HepG2 (cell line): ENCODE data around the gene CLEC16A. TPM values are rescaled to one million over a fixed set of nuclear protein-coding genes. Genes with fewer than 3 reads are reported as not detected.

Experiments used
- ATAD3A ChIP-seq: sonication (generic); formaldehyde crosslinking; IDR thresholded peaks from 2 replicates; pipeline ENCODE4 v1.4.0; 2020; ENCODE audit warnings: missing genetic modification reagents
- DDIT3 ChIP-seq: sonication (generic); formaldehyde crosslinking; IDR thresholded peaks from 2 replicates; pipeline ENCODE4 v1.4.0; 2020; ENCODE audit warnings: mild to moderate bottlenecking, missing genetic modification reagents
- ELF3 ChIP-seq: IDR thresholded peaks from 2 replicates; pipeline ENCODE4 v1.6.1; 2016; ENCODE audit warnings: missing genetic modification reagents, missing compliant biosample characterization
- FIP1L1 ChIP-seq: fragments of 200-400 bp; formaldehyde crosslinking; IDR thresholded peaks from 2 replicates; pipeline ENCODE4 v1.6.1; 2018; ENCODE audit warnings: low read depth, mild to moderate bottlenecking, low read length, moderate library complexity, borderline replicate concordance; ENCODE audit not compliant: insufficient read depth
- FOXJ3 ChIP-seq: sonication (generic); formaldehyde crosslinking; IDR thresholded peaks from 2 replicates; pipeline ENCODE4 v1.4.0; 2020; ENCODE audit warnings: missing genetic modification reagents, mild to moderate bottlenecking, borderline replicate concordance
- GATA4 ChIP-seq: sonication (generic); IDR thresholded peaks from 2 replicates; pipeline ENCODE4 v1.6.1; 2016; ENCODE audit warnings: antibody characterized with exemption, low read depth, borderline replicate concordance
- HOXA3 ChIP-seq: sonication (generic); formaldehyde crosslinking; IDR thresholded peaks from 2 replicates; pipeline ENCODE4 v1.5.0; 2020; ENCODE audit warnings: missing genetic modification reagents
- MAFK ChIP-seq, 2 experiments: IDR thresholded peaks in 1 of 2; conservative IDR thresholded peaks in 1 of 2; 2 replicates each; pipeline ENCODE4 v1.6.1; 2011; ENCODE audit warnings: improper control_type of control experiment in 2 of 2, low read length in 2 of 2
- MIER3 ChIP-seq: IDR thresholded peaks from 2 replicates; pipeline ENCODE4 v1.6.1; 2016; ENCODE audit warnings: missing compliant biosample characterization, borderline replicate concordance
- SAFB2 ChIP-seq: sonication (generic); formaldehyde crosslinking; IDR thresholded peaks from 2 replicates; pipeline ENCODE4 v1.5.1; 2020; ENCODE audit warnings: missing genetic modification reagents, low read depth, mild to moderate bottlenecking, borderline replicate concordance
- SUZ12 ChIP-seq: fragments of 150-350 bp; IDR thresholded peaks from 2 replicates; pipeline ENCODE4 v1.6.1; 2014; ENCODE audit warnings: low read depth, low read length
- ZNF101 ChIP-seq: sonication (generic); formaldehyde crosslinking; IDR thresholded peaks from 2 replicates; pipeline ENCODE4 v1.4.0; 2020; ENCODE audit warnings: mild to moderate bottlenecking, low read depth, missing genetic modification reagents, borderline replicate concordance
- ZNF138 ChIP-seq: sonication (generic); formaldehyde crosslinking; IDR thresholded peaks from 2 replicates; pipeline ENCODE4 v1.5.0; 2020; ENCODE audit warnings: mild to moderate bottlenecking, low read depth, missing genetic modification reagents
- ZNF225 ChIP-seq: sonication (generic); formaldehyde crosslinking; IDR thresholded peaks from 2 replicates; pipeline ENCODE4 v1.4.0; 2020; ENCODE audit warnings: mild to moderate bottlenecking, missing genetic modification reagents
- ZNF260 ChIP-seq: sonication (generic); formaldehyde crosslinking; IDR thresholded peaks from 2 replicates; pipeline ENCODE4 v1.4.0; 2020; ENCODE audit warnings: missing genetic modification reagents, low read depth, mild to moderate bottlenecking, borderline replicate concordance
- ZNF30 ChIP-seq: sonication (generic); formaldehyde crosslinking; IDR thresholded peaks from 2 replicates; pipeline ENCODE4 v1.5.0; 2020; ENCODE audit warnings: mild to moderate bottlenecking, missing genetic modification reagents
- ZNF790 ChIP-seq: sonication (generic); formaldehyde crosslinking; IDR thresholded peaks from 2 replicates; pipeline ENCODE4 v1.8.0; 2022; ENCODE audit warnings: missing genetic modification reagents, mild to moderate bottlenecking, borderline replicate concordance
- polyA plus RNA-seq, 8 experiments: library from polyadenylated mRNA; depleted of rRNA in 3 of 8; stranded (reverse) in 7 of 8; unstranded in 1 of 8; fragments of >200 nt; fragmentation: Illumina TruSeq in 4 of 8; extraction: Trizol in 4 of 8; gene quantifications; 2 replicates each; pipeline versions ENCODE4 v1.2.1 to v1.2.3, GENCODE V29; 2011 to 2016; ENCODE audit warnings: low read depth in 4 of 8, missing spikeins in 1 of 8, mixed read lengths in 1 of 8; ENCODE audit not compliant: insufficient read depth in 1 of 8
- total RNA-seq, 5 experiments: library from RNA; depleted of rRNA; stranded (reverse); fragments of >200 nt; fragmentation: Illumina TruSeq; extraction: Trizol; gene quantifications; 2 replicates each; pipeline ENCODE4 v1.2.3, GENCODE V29; 2016; ENCODE audit warnings: low read depth in 1 of 5
- TF ChIP-seq, protein P1 (sequence below): sonication (generic); formaldehyde crosslinking; IDR thresholded peaks from 2 replicates; pipeline ENCODE4 v1.5.0; 2020; ENCODE audit warnings: missing genetic modification reagents
- TF ChIP-seq, protein P2 (sequence below): sonication (generic); formaldehyde crosslinking; IDR thresholded peaks from 2 replicates; pipeline ENCODE4 v1.5.1; 2020; ENCODE audit warnings: mild to moderate bottlenecking, missing genetic modification reagents
- TF ChIP-seq, protein P3 (sequence below): IDR thresholded peaks from 2 replicates; pipeline ENCODE4 v1.4.0; 2020; ENCODE audit warnings: mild to moderate bottlenecking, missing genetic modification reagents
- TF ChIP-seq, protein P4 (sequence below): IDR thresholded peaks from 2 replicates; pipeline ENCODE4 v1.6.1; 2016; ENCODE audit warnings: mild to moderate bottlenecking

The CLEC16A gene
- total and polyA plus RNA-seq, 2 of the 13 experiments (the other 11 are each of a cell fraction or from before 2014, with no cell fraction given) = 8.5 to 10.3 TPM

- TF ChIP-seq ELF3 (peak; percentile 52; the same call in 1 of the 2 replicates), FIP1L1 (no peak), GATA4 (no peak), MIER3 (CRISPR knock-in tag) (peak; percentile 69; the same call in 1 of the 2 replicates), ZNF790 (CRISPR knock-in tag) (no peak), ZNF30 (CRISPR knock-in tag) (no peak), ZNF138 (CRISPR knock-in tag) (no peak), FOXJ3 (no peak), DDIT3 (no peak), HOXA3 (CRISPR knock-in tag) (no peak; the same call in 1 of the 2 replicates), MAFK (conservative IDR thresholded peaks at IDR 0.05 in 1 of 2, IDR thresholded peaks at IDR 0.05 in 1 of 2; ENCODE audit: low read length in 2 of 2) (no peak), ATAD3A (CRISPR knock-in tag) (no peak), SUZ12 (no peak), ZNF225 (no peak), ZNF101 (no peak), SAFB2 (CRISPR knock-in tag) (no peak), ZNF260 (no peak)
- TF ChIP-seq, protein P1, sequence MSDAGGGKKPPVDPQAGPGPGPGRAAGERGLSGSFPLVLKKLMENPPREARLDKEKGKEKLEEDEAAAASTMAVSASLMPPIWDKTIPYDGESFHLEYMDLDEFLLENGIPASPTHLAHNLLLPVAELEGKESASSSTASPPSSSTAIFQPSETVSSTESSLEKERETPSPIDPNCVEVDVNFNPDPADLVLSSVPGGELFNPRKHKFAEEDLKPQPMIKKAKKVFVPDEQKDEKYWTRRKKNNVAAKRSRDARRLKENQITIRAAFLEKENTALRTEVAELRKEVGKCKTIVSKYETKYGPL (CRISPR knock-in tag) = no peak
- TF ChIP-seq, protein P2, sequence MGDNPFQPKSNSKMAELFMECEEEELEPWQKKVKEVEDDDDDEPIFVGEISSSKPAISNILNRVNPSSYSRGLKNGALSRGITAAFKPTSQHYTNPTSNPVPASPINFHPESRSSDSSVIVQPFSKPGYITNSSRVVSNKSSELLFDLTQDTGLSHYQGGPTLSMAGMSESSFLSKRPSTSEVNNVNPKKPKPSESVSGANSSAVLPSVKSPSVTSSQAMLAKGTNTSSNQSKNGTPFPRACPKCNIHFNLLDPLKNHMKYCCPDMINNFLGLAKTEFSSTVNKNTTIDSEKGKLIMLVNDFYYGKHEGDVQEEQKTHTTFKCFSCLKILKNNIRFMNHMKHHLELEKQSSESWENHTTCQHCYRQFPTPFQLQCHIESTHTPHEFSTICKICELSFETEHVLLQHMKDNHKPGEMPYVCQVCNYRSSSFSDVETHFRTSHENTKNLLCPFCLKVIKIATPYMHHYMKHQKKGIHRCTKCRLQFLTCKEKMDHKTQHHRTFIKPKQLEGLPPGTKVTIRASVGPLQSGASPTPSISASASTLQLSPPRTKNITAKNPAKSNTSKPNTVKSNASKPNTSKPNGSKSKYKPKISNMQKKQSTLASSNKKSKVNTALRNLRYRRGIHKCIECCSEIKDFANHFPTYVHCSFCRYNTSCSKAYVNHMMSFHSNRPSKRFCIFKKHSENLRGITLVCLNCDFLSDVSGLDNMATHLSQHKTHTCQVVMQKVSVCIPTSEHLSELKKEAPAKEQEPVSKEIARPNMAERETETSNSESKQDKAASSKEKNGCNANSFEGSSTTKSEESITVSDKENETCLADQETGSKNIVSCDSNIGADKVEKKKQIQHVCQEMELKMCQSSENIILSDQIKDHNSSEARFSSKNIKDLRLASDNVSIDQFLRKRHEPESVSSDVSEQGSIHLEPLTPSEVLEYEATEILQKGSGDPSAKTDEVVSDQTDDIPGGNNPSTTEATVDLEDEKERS = no peak
- TF ChIP-seq, protein P3, sequence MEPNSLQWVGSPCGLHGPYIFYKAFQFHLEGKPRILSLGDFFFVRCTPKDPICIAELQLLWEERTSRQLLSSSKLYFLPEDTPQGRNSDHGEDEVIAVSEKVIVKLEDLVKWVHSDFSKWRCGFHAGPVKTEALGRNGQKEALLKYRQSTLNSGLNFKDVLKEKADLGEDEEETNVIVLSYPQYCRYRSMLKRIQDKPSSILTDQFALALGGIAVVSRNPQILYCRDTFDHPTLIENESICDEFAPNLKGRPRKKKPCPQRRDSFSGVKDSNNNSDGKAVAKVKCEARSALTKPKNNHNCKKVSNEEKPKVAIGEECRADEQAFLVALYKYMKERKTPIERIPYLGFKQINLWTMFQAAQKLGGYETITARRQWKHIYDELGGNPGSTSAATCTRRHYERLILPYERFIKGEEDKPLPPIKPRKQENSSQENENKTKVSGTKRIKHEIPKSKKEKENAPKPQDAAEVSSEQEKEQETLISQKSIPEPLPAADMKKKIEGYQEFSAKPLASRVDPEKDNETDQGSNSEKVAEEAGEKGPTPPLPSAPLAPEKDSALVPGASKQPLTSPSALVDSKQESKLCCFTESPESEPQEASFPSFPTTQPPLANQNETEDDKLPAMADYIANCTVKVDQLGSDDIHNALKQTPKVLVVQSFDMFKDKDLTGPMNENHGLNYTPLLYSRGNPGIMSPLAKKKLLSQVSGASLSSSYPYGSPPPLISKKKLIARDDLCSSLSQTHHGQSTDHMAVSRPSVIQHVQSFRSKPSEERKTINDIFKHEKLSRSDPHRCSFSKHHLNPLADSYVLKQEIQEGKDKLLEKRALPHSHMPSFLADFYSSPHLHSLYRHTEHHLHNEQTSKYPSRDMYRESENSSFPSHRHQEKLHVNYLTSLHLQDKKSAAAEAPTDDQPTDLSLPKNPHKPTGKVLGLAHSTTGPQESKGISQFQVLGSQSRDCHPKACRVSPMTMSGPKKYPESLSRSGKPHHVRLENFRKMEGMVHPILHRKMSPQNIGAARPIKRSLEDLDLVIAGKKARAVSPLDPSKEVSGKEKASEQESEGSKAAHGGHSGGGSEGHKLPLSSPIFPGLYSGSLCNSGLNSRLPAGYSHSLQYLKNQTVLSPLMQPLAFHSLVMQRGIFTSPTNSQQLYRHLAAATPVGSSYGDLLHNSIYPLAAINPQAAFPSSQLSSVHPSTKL (CRISPR knock-in tag) = peak; percentile 66
- TF ChIP-seq, protein P4, sequence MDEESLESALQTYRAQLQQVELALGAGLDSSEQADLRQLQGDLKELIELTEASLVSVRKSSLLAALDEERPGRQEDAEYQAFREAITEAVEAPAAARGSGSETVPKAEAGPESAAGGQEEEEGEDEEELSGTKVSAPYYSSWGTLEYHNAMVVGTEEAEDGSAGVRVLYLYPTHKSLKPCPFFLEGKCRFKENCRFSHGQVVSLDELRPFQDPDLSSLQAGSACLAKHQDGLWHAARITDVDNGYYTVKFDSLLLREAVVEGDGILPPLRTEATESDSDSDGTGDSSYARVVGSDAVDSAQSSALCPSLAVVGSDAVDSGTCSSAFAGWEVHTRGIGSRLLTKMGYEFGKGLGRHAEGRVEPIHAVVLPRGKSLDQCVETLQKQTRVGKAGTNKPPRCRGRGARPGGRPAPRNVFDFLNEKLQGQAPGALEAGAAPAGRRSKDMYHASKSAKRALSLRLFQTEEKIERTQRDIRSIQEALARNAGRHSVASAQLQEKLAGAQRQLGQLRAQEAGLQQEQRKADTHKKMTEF (CRISPR knock-in tag) = peak; percentile 34; the same call in 1 of the 2 replicates
Measured at GRCh38 chr16:10923650-10924214, 20.6 kb upstream of the CLEC16A start (continued).
